Endothelial cell (in vitro differentiated cells): ENCODE data around the gene SPDL1. TPM values are rescaled to one million over a fixed set of nuclear protein-coding genes. Genes with fewer than 3 reads are reported as not detected.
"Not testable (repeated sequence)": the region's sequence is repeated elsewhere in the genome, so short reads cannot be mapped to it uniquely, and the experiment has no call there.

ENCODE experiments used
- DNase-seq: peaks from one replicate; pipeline ENCODE4 v3.0.0; 2021; ENCODE audit warnings: low spot score
- H3K27ac Mint-ChIP-seq: one replicate; pipeline ENCODE4 v1.8.0; 2021; ENCODE audit warnings: mixed read lengths, inconsistent platforms; ENCODE audit not compliant: unreplicated experiment
- H3K27me3 Mint-ChIP-seq: one replicate; pipeline ENCODE4 v1.8.0; 2021; ENCODE audit warnings: mild to moderate bottlenecking, moderate library complexity, mixed read lengths, inconsistent platforms; ENCODE audit not compliant: unreplicated experiment
- H3K36me3 Mint-ChIP-seq: one replicate; pipeline ENCODE4 v1.8.0; 2021; ENCODE audit warnings: mild to moderate bottlenecking, low read depth, mixed read lengths, inconsistent platforms; ENCODE audit not compliant: unreplicated experiment
- H3K4me1 Mint-ChIP-seq: one replicate; pipeline ENCODE4 v1.8.0; 2021; ENCODE audit warnings: mild to moderate bottlenecking, mixed read lengths, inconsistent platforms; ENCODE audit not compliant: unreplicated experiment
- H3K4me3 Mint-ChIP-seq: one replicate; pipeline ENCODE4 v1.8.0; 2021; ENCODE audit warnings: mild to moderate bottlenecking, mixed read lengths, inconsistent platforms; ENCODE audit not compliant: unreplicated experiment
- H3K9me3 Mint-ChIP-seq: one replicate; pipeline ENCODE4 v1.8.0; 2021; ENCODE audit warnings: mixed read lengths, inconsistent platforms; ENCODE audit not compliant: unreplicated experiment
- total RNA-seq: library from RNA; stranded (reverse); fragmentation: NEBNext Ultra II Directional; extraction: Animal tissue kit (Norgen Biotek cat#: 25700); gene quantifications from one replicate; pipeline ENCODE4 v1.2.1, GENCODE V29; 2021; ENCODE audit not compliant: unreplicated experiment
- TF ChIP-seq, protein P1 (sequence below): fragments of 200-600 bp; sonication (generic); IDR thresholded peaks from one replicate; pipeline ENCODE4 v1.5.0; 2021; ENCODE audit warnings: antibody characterized with exemption; ENCODE audit not compliant: unreplicated experiment

SPDL1 gene
- total RNA-seq, 1 donor from 2014 or later, result 38.6 TPM

DNA sequence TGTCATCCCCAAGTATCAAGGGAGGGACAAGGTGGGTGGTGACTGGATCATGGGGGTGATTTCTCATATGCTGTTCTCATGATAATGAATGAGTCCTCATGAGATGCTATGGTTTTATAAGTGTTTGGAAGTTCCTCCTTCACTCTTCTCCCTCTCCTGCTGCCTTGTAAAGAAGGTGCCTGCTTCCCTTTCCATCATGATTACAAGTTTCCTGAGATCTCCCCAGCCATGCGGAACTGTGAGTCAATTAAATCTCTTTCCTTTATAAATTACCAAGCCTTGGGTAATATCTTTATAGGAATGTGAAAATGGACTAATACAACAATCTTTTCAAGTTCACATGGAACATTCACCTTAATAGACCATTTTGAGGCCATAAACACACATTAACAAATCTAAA, 32.0 kb downstream of the SPDL1 start:
- no peak overlapping the region for H3K27ac Mint-ChIP-seq
- no peaks in the 10 kb centered on the region for H3K4me1 Mint-ChIP-seq
- H3K9me3 Mint-ChIP-seq, result no peaks in the 10 kb centered on the region
- no peak overlapping the region for H3K4me3 Mint-ChIP-seq
- H3K36me3 Mint-ChIP-seq, result no peaks in the 10 kb centered on the region
- TF ChIP-seq, protein P1, sequence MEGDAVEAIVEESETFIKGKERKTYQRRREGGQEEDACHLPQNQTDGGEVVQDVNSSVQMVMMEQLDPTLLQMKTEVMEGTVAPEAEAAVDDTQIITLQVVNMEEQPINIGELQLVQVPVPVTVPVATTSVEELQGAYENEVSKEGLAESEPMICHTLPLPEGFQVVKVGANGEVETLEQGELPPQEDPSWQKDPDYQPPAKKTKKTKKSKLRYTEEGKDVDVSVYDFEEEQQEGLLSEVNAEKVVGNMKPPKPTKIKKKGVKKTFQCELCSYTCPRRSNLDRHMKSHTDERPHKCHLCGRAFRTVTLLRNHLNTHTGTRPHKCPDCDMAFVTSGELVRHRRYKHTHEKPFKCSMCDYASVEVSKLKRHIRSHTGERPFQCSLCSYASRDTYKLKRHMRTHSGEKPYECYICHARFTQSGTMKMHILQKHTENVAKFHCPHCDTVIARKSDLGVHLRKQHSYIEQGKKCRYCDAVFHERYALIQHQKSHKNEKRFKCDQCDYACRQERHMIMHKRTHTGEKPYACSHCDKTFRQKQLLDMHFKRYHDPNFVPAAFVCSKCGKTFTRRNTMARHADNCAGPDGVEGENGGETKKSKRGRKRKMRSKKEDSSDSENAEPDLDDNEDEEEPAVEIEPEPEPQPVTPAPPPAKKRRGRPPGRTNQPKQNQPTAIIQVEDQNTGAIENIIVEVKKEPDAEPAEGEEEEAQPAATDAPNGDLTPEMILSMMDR, result no peak
- no peak for DNase-seq
- no peaks in the 10 kb centered on the region for H3K27me3 Mint-ChIP-seq

GRCh38 chr5:169624307-169624706, 40.7 kb downstream of the SPDL1 start:
- not testable (repeated sequence) for H3K36me3 Mint-ChIP-seq, DNase-seq, H3K27ac Mint-ChIP-seq, H3K4me1 Mint-ChIP-seq, H3K4me3 Mint-ChIP-seq, H3K27me3 Mint-ChIP-seq, H3K9me3 Mint-ChIP-seq

- no peaks in the 10 kb centered on the region for H3K36me3 Mint-ChIP-seq
- H3K27ac Mint-ChIP-seq, result no peak overlapping the region
- H3K9me3 Mint-ChIP-seq, result no peaks in the 10 kb centered on the region
- no peak overlapping the region for H3K4me3 Mint-ChIP-seq
- no peak for DNase-seq
- TF ChIP-seq, protein P1, result no peak
- no peaks in the 10 kb centered on the region for H3K4me1 Mint-ChIP-seq
- no peaks in the 10 kb centered on the region for H3K27me3 Mint-ChIP-seq
These were observed 43.2 kb downstream of the SPDL1 start for GRCh38 chr5:169626779-169627178.

GRCh38 chr5:169627551-169627950, 44.0 kb downstream of the SPDL1 start:
- H3K27me3 Mint-ChIP-seq, result peaks cover 2% of the 10 kb centered on the region
- H3K27ac Mint-ChIP-seq, result no peak overlapping the region
- no peak overlapping the region for H3K4me3 Mint-ChIP-seq
- DNase-seq, result no peak
- H3K4me1 Mint-ChIP-seq, result no peaks in the 10 kb centered on the region
- no peaks in the 10 kb centered on the region for H3K36me3 Mint-ChIP-seq
- TF ChIP-seq, protein P1, result no peak
- H3K9me3 Mint-ChIP-seq, result no peaks in the 10 kb centered on the region

GRCh38 chr5:169628892-169629291, 45.3 kb downstream of the SPDL1 start:
- TF ChIP-seq, protein P1, result no peak
- no peak for DNase-seq
- no peaks in the 10 kb centered on the region for H3K9me3 Mint-ChIP-seq
- H3K36me3 Mint-ChIP-seq, result no peaks in the 10 kb centered on the region
- H3K4me1 Mint-ChIP-seq, result no peaks in the 10 kb centered on the region
- no peak overlapping the region for H3K27ac Mint-ChIP-seq
- H3K4me3 Mint-ChIP-seq, result no peak overlapping the region
- H3K27me3 Mint-ChIP-seq, result peaks cover 2% of the 10 kb centered on the region
